Middle frontal gyrus (tissue), 1 donor: Measurements from ENCODE around the gene OTOG.
"Not testable (repeated sequence)": the region's sequence is repeated elsewhere in the genome, so short reads cannot be mapped to it uniquely, and the experiment has no call there.

Experiments used
- DNase-seq: peaks from one replicate; pipeline ENCODE4 v3.0.0-alpha.2; 2015; ENCODE audit warnings: low spot score; ENCODE audit errors: extremely low spot score

OTOG gene

DNA sequence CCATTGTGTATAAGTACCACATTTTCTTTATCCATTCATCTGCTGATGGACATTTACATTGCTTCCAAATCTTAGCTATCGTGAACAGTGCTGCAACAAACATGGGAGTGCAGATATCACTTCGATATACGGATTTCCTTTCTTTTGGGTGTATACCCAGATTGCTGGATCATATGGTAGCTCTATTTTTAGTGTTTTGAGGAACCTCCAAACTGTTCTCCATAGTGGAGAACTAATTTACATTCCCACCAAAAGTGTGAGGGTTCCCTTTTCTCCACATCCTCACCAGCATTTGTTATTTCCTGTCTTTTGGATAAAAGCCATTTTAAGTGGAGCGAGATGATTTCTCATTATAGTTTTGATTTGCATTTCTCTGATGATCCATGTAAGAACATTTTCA lies 75.7 kb downstream of the OTOG start:
- not testable (repeated sequence) for DNase-seq

- no peak for DNase-seq
Observed at GRCh38 chr11:17629113-17629512, 82.1 kb downstream of the OTOG start.

- no peak for DNase-seq
Observed at GRCh38 chr11:17630936-17631335, 83.9 kb downstream of the OTOG start.

- DNase-seq: no peak
Observed at GRCh38 chr11:17631702-17632365, 84.8 kb downstream of the OTOG start.

DNA sequence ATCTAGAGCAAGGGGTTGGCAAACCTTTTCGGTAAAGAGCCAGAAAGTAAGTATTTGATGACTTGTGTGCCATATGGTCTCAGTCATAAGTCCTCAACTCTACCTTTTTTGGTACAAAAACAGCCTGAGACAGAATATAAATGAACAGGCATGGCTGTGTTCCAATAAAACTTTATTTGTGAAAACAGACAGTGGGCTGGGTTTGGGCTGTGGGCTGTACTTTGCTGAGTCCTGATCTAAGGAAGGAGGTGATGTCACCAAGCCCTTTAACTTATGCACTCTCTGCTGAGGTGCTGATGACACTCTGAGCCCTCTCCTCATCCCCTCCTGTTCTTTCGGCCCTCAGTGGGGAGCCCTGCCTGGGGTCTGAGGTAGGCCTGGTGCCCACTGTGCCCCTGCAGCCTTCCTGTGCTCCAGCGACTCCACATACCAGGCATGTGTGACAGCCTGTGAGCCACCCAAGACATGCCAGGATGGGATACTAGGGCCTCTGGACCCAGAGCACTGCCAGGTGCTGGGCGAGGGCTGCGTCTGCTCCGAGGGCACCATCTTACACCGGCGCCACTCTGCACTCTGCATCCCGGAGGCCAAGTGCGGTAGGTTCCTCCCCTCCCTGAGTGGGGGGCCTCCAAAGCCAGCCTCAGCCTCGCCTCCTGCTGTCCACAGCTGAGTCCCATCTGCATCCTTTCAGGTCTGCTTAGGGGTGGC lies 86.4 kb downstream of the OTOG start:
- DNase-seq: no peak

- DNase-seq: no peak
Observed at GRCh38 chr11:17633987-17634775, 87.1 kb downstream of the OTOG start.

GRCh38 chr11:17634776-17635550 lies 87.9 kb downstream of the OTOG start:
- DNase-seq: no peak

- DNase-seq: no peak
Observed at GRCh38 chr11:17635551-17635938, 88.5 kb downstream of the OTOG start.

DNA sequence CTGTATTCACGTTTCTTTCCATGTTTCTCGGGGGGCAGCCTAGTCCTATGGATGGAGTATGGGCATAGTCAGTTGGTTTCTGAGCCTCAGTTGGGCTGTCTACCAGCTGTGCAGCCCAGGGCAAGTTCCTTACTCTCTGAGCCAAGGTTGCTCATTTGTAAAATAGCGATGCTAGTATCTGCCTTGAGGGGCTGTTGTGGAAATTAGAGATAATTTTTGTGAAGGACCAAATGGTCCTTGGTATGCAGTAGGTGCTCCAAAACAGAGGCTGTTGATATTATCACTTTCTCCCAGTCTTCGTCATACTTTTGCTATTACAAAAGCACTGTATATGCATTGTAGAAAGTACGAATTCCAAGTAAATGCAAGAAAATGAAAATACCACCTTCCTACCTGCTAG lies 89.7 kb downstream of the OTOG start:
- DNase-seq: no peak

DNA sequence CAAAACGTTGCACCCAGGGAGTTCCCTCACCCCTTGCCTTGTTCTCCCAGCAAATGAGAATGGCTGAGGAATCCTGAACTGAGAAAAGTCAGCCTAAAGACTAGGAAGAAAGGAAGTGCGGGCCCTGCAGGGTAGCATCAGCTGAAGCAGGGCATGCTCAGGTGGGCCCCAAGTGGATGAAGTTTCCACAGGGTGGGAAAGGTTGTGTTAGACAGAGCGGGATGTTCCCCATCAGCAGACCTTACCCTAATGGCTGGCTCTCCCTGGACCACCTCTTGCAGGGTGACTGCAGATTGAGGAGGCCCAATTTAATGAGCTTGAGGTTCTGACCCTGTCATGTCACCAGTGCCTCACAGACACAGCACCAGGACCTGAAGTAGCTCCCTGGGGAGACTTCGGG lies 90.8 kb downstream of the OTOG start:
- no peak for DNase-seq

- no peak for DNase-seq
Observed at GRCh38 chr11:17638311-17638710, 91.3 kb downstream of the OTOG start.

- no peak for DNase-seq
Observed at GRCh38 chr11:17639091-17639490, 92.0 kb downstream of the OTOG start.

- no peak for DNase-seq
Observed at GRCh38 chr11:17639781-17640180, 92.7 kb downstream of the OTOG start.

DNA sequence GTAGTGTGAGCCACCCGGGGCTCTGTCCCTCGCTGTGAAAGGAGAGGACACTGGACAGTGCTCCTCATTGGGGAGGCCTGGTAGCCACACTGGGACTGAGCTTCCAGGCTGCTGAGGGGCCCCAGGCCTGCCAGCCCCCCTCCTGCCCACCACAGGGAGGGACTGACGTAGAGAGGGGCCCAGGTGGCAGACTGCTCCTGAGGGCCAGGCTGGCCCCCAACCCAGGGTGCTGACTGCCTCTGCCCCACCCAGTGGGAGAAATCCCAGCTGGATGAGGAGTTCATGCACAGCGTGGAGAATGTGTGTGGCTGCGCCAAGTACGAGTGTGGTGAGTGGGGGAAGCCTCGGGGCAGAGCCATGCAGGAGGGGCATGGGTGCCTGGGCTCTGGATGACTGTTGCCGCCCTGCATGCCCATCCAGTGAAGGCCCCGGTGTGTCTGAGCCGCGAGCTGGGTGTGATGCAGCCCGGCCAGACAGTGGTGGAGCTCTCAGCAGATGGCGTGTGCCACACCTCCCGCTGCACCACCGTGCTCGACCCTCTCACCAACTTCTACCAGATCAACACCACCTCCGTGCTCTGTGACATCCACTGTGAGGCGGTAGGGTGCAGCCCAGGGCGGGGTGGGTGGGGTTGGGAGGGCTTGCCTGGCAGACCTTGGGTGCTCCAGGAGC lies 93.6 kb downstream of the OTOG start:
- no peak for DNase-seq

DNA sequence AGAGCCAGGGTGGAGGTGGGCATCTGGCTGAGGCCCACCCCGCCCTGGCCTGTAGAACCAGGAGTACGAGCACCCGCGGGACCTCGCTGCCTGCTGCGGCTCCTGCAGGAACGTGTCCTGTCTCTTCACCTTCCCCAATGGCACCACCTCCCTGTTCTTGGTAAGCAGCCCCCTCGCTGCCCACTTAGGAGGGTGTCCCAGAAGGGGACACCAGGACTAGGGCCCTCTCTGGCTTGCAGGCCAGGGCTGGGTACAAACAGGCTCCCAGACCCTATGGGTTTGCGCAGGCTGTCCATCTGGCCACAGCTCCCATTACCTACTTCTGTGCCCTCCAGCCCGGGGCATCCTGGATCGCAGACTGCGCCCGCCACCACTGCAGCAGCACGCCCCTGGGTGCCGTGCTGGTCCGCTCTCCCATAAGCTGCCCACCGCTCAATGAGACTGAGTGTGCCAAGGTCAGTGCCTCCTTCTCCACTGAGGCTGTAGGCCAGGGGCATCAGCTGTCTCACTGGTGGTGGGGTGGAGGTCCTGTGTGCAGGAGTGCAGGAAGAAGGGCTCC lies 94.8 kb downstream of the OTOG start:
- no peak for DNase-seq

- DNase-seq: no peak
Observed at GRCh38 chr11:17642370-17642769, 95.3 kb downstream of the OTOG start.

- DNase-seq: no peak
Observed at GRCh38 chr11:17642980-17643379, 95.9 kb downstream of the OTOG start.

DNA sequence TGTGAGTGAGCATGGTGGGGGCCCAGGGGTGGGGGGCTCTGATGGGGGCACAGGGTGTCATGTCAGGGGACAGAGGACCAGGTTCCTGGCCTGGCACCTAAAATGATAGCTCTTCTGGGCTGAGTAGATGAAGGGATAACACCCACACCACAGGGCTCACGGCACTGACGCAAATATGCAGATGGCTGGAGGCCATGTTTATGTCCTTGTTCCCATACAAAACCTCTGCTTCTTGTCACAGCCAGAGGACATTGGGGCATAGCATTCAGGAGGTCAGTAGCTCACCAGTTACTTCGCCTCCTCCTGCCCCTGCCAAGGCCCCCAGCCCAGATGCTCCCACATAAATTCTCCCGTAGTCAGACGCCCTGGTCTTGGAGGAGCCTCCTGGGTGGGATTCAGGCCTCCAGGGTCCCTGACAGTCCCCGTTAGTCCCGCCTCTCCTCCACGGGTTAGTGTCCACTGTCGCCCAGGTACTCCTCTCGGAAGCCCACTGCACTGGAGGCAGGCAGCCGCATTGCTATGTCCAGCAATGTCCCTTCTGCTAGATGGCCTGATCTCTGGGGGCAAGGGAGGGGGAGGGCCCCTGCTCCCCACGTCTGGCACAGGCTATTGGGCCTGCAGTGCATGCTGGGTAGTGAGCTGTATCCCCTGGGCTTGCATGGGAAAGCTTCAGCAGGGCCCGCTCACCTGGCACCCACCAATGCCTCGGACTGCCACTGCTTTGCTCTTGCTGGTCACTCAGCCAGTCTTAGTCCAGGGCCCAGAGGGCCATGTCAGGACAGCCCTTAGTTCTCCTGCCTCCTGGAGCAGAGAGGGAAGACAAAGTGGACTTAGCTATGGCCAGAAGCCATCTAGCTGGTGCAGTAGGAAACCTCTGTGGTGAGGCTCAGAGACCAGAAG lies 96.7 kb downstream of the OTOG start:
- no peak for DNase-seq

GRCh38 chr11:17645190-17645970 lies 98.3 kb downstream of the OTOG start:
- DNase-seq: no peak
